Suprapubic skin (tissue), 4 donors: Measurements from ENCODE around the gene IL1RAP. TPM values are rescaled to one million over a fixed set of nuclear protein-coding genes. Genes with fewer than 3 reads are reported as not detected.

Experiments used
- DNase-seq, 2 donors: peaks; one replicate each; pipeline ENCODE4 v3.0.0-alpha.2; 2019; ENCODE audit warnings: low spot score in 2 of 2
- H3K27ac ChIP-seq: fragments of 200-600 bp; sonication (generic); one replicate; pipeline ENCODE4 v1.5.1; 2019
- H3K27me3 ChIP-seq: fragments of 200-600 bp; sonication (generic); one replicate; pipeline ENCODE4 v1.5.1; 2019
- H3K36me3 ChIP-seq: fragments of 200-600 bp; sonication (generic); one replicate; pipeline ENCODE4 v1.5.1; 2019
- H3K4me1 ChIP-seq: fragments of 200-600 bp; sonication (generic); one replicate; pipeline ENCODE4 v1.5.1; 2019
- H3K4me3 ChIP-seq: fragments of 200-600 bp; sonication (generic); one replicate; pipeline ENCODE4 v1.5.1; 2019; ENCODE audit warnings: mild to moderate bottlenecking
- H3K9me3 ChIP-seq: fragments of 200-600 bp; sonication (generic); one replicate; pipeline ENCODE4 v1.5.1; 2019
- CTCF ChIP-seq, 2 donors: fragments of 200-600 bp in 1 of 2; fragments of 450-650 bp in 1 of 2; sonication (generic) in 1 of 2; IDR thresholded peaks; one replicate each; pipeline ENCODE4 v1.5.1; 2016 to 2019; ENCODE audit warnings: antibody characterized with exemption in 2 of 2, mild to moderate bottlenecking in 1 of 2, moderate library complexity in 1 of 2
- EP300 ChIP-seq: sonication (generic); formaldehyde crosslinking; IDR thresholded peaks from one replicate; pipeline ENCODE4 v1.6.1; 2017; ENCODE audit warnings: antibody characterized with exemption
- POLR2A ChIP-seq, 2 donors: fragments of 450-650 bp; IDR thresholded peaks; one replicate each; pipeline ENCODE4 v1.6.1; 2017; ENCODE audit warnings: antibody characterized with exemption in 2 of 2, mild to moderate bottlenecking in 2 of 2, moderate library complexity in 2 of 2
- POLR2AphosphoS5 ChIP-seq, 3 donors: sonication (generic); formaldehyde crosslinking; IDR thresholded peaks; one replicate each; pipeline ENCODE4 v1.6.1; 2017; ENCODE audit warnings: antibody characterized with exemption in 3 of 3
- WGBS: methylation state at CpG from one replicate; pipeline ENCODE4 v1.1.5; 2018; 5-methylcytosine and 5-hydroxymethylcytosine counted together
- total RNA-seq, 4 donors: library from RNA; depleted of rRNA; stranded (reverse); fragments of >200 nt; gene quantifications; one replicate each; pipeline ENCODE4 v1.1.0, GENCODE V29; 2016

IL1RAP gene
- total RNA-seq, 4 donors from 2014 or later, result 27.5 to 44.0 (median 29.5) TPM

GRCh38 chr3:190498293-190498692 is 15.6 kb upstream of the IL1RAP start:
- H3K4me1 ChIP-seq, result no peaks in the 10 kb centered on the region
- 85% methylated on average over 2 of the region's 2 CpGs for WGBS
- no peak overlapping the region for H3K4me3 ChIP-seq
- H3K27me3 ChIP-seq, result no peaks in the 10 kb centered on the region
- no peak for DNase-seq
- H3K9me3 ChIP-seq, result no peaks in the 10 kb centered on the region
- H3K27ac ChIP-seq, result no peak overlapping the region
- no peaks in the 10 kb centered on the region for H3K36me3 ChIP-seq
- TF ChIP-seq CTCF (IDR thresholded peaks at IDR 0.05) (no peak), EP300 (no peak)

- 47% methylated on average over 2 of the region's 2 CpGs for WGBS
- TF ChIP-seq EP300, result no peak
- TF ChIP-seq POLR2AphosphoS5 (IDR thresholded peaks at IDR 0.05), result no peak
- no peak for TF ChIP-seq CTCF (IDR thresholded peaks at IDR 0.05)
- no peak for TF ChIP-seq POLR2A (IDR thresholded peaks at IDR 0.05)
- H3K36me3 ChIP-seq, result no peaks in the 10 kb centered on the region
These were observed 14.8 kb upstream of the IL1RAP start for GRCh38 chr3:190499122-190499521.

GRCh38 chr3:190502946-190503345 is 10.9 kb upstream of the IL1RAP start:
- TF ChIP-seq POLR2AphosphoS5 (IDR thresholded peaks at IDR 0.05) (no peak), POLR2A (IDR thresholded peaks at IDR 0.05) (no peak), CTCF (IDR thresholded peaks at IDR 0.05) (no peak), EP300 (no peak)
- Histone ChIP-seq H3K4me3 (no peak overlapping the region), H3K27me3 (no peaks in the 10 kb centered on the region), H3K27ac (no peak overlapping the region), H3K36me3 (no peaks in the 10 kb centered on the region), H3K9me3 (no peaks in the 10 kb centered on the region), H3K4me1 (peaks cover 7% of the 10 kb centered on the region)
- 83% methylated on average over 3 of the region's 3 CpGs for WGBS
- DNase-seq, result no peak

More at GRCh38 chr3:190499122-190499521, 14.8 kb upstream of the IL1RAP start:
- no peaks in the 10 kb centered on the region for H3K9me3 ChIP-seq
- H3K27ac ChIP-seq, result no peak overlapping the region
- H3K27me3 ChIP-seq, result no peaks in the 10 kb centered on the region
- no peak overlapping the region for H3K4me3 ChIP-seq
- no peak for DNase-seq
- no peaks in the 10 kb centered on the region for H3K4me1 ChIP-seq

- no peaks in the 10 kb centered on the region for H3K9me3 ChIP-seq
- WGBS, result 46% methylated on average over 4 of the region's 4 CpGs
- DNase-seq, result no peak
- H3K4me1 ChIP-seq, result peaks cover 7% of the 10 kb centered on the region
- TF ChIP-seq POLR2AphosphoS5 (IDR thresholded peaks at IDR 0.05) (no peak), CTCF (IDR thresholded peaks at IDR 0.05) (no peak), POLR2A (IDR thresholded peaks at IDR 0.05) (no peak), EP300 (no peak)
- H3K27ac ChIP-seq, result no peak overlapping the region
- H3K27me3 ChIP-seq, result no peaks in the 10 kb centered on the region
- no peak overlapping the region for H3K4me3 ChIP-seq
- no peaks in the 10 kb centered on the region for H3K36me3 ChIP-seq
These were observed 9.3 kb upstream of the IL1RAP start for GRCh38 chr3:190504354-190505125.

GRCh38 chr3:190505381-190506003 is 8.4 kb upstream of the IL1RAP start:
- no peak for TF ChIP-seq POLR2A (IDR thresholded peaks at IDR 0.05)
- no peak for TF ChIP-seq POLR2AphosphoS5 (IDR thresholded peaks at IDR 0.05)
- TF ChIP-seq CTCF (IDR thresholded peaks at IDR 0.05), result no peak
- TF ChIP-seq EP300, result no peak
- H3K36me3 ChIP-seq, result no peaks in the 10 kb centered on the region
- no peaks in the 10 kb centered on the region for H3K9me3 ChIP-seq
- 60% methylated on average over 3 of the region's 3 CpGs for WGBS
- H3K4me3 ChIP-seq, result no peak overlapping the region
- no peaks in the 10 kb centered on the region for H3K27me3 ChIP-seq
- no peak for DNase-seq
- no peak overlapping the region for H3K27ac ChIP-seq
- H3K4me1 ChIP-seq, result peaks cover 7% of the 10 kb centered on the region
